HG02981 (cell line): ENCODE measurements around the gene SAMMSON.
A peak's percentile ranks its signal among the peaks of the same experiment; 100 is the strongest.

Experiments
- ATAC-seq: cut with Tn5 transposase; IDR thresholded peaks from one replicate; pipeline ENCODE4 v1.9.1; 2021; ENCODE audit warnings: mild to moderate bottlenecking, moderate library complexity; ENCODE audit not compliant: unreplicated experiment

Gene SAMMSON

GRCh38 chr3:70085613-70086012 lies 86.1 kb downstream of the SAMMSON start:
- ATAC-seq, result no peak

DNA sequence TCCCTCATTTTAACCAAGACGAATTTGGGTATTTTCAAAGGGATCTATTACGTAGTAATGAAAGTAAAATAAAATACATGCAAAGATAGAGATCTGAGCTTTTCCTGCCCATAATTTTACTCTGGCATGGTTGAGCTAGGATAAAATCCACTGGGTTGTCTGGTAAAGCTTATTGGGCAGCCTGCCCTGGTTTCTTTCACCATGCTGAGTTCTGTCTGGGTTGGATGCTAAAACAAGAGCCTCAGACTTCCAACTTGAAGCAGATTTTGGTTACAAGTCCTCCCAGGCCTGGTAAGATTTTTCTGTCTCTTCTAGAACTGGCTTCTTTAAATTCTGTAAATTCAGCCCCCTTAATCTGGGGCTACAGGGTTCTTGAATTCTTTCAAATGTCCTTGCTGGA lies 86.8 kb downstream of the SAMMSON start:
- ATAC-seq, result no peak

GRCh38 chr3:70090322-70090913 lies 90.9 kb downstream of the SAMMSON start:
- no peak for ATAC-seq

DNA sequence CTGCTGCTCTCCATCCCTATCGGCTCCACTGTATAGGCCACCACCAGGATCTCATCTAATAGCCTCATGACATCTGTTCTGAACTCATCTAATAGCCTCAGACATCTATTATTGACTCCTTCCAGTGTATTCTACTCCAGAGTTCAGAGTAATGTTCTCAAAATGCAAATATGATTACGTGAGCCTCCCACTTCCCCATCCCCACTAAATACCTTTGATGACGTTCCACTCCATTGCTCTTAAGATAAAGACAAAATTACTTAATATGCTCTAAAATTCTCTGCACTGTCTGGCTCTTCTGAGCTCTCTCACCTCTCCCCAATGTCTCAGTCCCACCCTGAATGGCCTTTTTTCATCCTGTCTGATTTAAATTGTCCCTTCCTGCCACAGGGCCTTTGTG lies 94.7 kb downstream of the SAMMSON start:
- no peak for ATAC-seq

DNA sequence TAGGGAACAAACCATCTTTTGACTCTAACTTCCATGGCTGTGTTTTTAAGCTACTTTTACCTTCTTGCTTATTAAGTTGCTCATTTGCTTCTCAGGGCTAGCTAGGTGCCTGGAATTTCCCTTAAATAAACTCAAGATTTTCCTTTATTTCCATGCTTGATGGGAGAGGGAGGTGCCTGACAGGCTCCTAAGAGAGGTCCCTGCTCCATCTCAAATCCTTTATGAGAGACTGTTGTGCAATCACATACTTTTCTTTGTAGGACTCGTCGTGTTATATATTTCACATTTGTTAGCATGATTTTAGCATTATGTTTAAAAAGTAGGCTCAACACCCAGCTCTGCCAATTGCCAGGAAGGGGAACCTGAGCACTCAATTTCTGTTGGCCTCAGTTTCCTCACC lies 95.7 kb downstream of the SAMMSON start:
- ATAC-seq, result no peak

DNA sequence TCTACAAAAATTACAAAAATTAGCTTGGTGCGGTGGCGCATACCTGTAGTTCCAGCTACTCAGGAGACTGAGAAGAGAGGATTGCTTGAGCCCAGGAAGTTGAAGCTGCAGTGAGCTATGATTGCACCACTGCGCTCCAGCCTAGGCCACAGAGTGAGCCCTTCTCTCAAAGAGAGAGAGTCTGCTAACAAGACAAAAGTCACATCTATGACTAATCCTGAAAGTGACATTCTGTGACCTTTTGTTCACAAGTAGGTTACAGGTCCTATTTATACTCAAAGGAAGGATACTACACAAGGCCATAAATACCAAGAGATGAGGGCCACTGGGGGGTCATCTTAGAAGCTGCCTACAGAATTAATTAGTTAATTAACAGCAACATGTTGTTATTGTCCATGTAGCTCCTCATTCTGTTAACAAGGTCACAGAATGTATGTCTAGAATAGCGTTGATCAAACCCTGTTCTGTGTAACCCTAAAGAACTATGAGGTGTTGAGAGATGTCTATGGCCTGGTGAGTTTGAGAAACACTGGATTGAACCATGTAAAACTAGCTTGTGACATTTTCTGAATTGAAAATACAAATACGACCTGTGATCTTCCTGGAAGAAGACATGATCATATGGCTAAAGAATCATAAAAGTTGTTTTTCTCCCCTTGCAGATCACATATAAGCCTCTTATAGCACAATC lies 97.0 kb downstream of the SAMMSON start:
- peak; percentile 86 for ATAC-seq

DNA sequence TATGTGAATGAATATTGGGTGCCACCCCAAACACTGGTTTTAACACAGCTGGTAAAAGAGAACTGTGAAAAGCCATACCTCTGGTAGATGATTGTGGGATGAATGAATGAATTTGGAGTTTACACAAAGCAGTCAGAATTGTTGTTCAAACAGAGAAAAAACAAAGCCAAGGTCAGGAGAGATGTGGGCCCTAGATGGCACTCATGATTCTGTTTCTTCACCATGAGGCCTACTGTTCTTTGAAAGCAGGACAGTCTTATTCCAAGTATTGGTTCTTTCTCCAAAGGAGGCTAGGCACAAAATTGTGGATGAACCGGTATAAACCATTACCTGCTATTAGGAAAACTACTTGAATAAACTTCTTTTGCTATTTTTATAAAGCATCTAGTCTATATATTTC lies 97.6 kb downstream of the SAMMSON start:
- no peak for ATAC-seq

DNA sequence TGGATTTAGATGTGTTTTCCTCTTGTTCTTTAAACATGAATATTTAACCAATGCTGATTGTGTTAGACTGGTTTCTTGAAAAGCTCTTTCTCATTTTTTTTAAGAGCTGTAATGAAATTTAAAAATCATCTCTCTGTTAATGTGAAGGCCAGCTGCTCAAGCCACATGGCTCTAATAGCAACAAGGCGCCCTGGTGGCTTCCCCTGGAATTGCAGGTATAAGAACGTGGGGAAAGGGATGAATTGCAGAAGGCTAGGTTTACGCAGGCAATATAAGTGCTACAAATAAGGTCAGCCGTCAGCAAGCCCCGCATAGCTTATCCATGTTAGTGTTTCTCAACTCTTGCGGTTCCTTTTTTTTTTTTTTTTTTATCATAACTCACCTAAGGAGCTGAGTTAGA lies 108.5 kb downstream of the SAMMSON start:
- ATAC-seq, result no peak

DNA sequence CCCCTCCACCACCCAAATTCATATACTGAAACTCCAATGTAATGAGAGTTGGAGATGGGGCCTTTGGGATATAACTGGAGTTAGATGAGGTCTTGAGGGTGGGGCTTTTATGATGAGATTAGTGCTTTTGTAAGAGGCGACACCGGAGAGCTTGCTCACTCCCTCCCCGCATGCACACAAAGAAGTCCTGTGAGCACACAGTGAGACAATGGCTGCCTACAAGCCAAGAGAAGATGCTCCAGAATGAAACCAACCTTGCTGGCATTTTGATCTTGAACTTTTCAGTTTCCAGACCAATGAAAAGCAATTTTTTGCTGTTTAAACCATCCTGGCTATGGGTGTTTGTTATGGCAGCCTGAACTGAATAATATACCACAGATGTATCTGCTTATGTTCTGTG lies 109.0 kb downstream of the SAMMSON start:
- no peak for ATAC-seq

GRCh38 chr3:70110066-70110465 lies 110.5 kb downstream of the SAMMSON start:
- ATAC-seq, result no peak

- ATAC-seq, result no peak
These were observed 111.9 kb downstream of the SAMMSON start for GRCh38 chr3:70111411-70111810.

DNA sequence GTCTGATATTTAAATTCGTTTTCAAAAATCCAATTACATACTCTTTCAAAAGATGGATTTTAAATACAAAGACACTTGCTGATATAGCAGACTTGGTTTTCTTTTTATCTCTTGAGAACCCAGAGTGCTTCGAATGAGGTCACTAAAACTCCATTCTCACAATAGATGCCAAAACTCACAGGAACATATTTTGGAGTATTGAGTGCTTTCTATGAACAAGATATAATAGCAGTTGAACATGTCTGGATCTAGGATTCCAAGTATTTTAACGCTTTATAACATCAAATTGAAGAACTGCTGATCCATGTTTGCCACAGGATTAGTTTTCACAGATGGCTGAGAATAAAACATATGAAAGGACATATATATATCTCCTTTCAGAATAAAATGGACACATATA lies 113.2 kb downstream of the SAMMSON start:
- no peak for ATAC-seq

DNA sequence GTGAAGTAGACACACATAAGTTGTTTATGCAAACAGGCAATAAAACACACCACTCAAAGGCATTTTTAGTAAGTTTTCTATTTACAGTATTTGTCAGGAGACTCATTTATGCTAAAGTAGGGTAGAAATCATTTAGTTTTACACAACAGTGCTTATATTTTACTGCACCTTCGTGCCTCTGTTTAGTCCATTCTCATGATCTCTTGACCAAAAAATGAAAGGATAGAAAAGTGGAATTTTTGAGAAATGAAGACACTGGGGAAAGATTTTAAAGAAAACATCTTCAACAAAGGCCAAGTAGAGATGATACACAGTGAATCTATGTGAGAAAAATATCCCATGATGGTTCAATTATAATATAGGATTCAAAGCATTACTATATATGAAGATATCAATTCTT lies 114.9 kb downstream of the SAMMSON start:
- no peak for ATAC-seq

GRCh38 chr3:70119879-70120278 lies 120.3 kb downstream of the SAMMSON start:
- ATAC-seq, result no peak
